Epithelial cell of esophagus (primary cell): ENCODE results near the gene TENM4.

Experiments
- DNase-seq: peaks from one replicate; pipeline ENCODE4 v3.0.0; 2010; ENCODE audit warnings: low read depth
- H3K4me3 ChIP-seq: 2 replicates; pipeline ENCODE4 v1.5.1; 2011; ENCODE audit warnings: mild to moderate bottlenecking, low read length, control low read depth
- CTCF ChIP-seq: IDR thresholded peaks from 2 replicates; pipeline ENCODE4 v1.5.1; 2011; ENCODE audit warnings: low read depth, mild to moderate bottlenecking, low read length, control low read depth, inconsistent platforms; ENCODE audit not compliant: insufficient read depth; ENCODE audit errors: missing control alignments

Gene TENM4

GRCh38 chr11:78698612-78699011 lies 742.2 kb downstream of the TENM4 start:
- no peak overlapping the region for H3K4me3 ChIP-seq
- peak; percentile 73 for DNase-seq
- TF ChIP-seq CTCF: no peak

DNA sequence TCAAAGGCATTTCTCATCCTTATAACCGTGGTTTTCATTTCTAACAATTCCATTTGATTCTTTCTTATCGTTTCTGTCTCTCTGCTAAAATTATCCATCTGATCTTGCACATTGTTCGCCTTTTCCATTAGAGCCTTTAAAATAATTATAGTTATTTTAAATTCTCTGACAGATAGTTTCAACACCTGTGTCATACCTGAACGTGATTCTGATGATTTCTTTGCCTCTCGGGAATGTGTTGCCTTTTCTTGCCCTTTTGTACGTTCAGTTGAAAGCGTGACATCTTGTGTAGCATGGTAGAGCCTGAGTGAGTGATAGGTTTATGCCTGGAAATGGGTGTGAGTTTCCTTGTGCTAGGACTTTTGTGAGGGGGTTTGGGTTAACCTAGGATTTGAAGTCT lies 744.7 kb downstream of the TENM4 start:
- H3K4me3 ChIP-seq: no peak overlapping the region
- no peak for DNase-seq
- TF ChIP-seq CTCF: no peak

- DNase-seq: no peak
- no peak overlapping the region for H3K4me3 ChIP-seq
Observed at GRCh38 chr11:78694152-78694551, 746.7 kb downstream of the TENM4 start.

DNA sequence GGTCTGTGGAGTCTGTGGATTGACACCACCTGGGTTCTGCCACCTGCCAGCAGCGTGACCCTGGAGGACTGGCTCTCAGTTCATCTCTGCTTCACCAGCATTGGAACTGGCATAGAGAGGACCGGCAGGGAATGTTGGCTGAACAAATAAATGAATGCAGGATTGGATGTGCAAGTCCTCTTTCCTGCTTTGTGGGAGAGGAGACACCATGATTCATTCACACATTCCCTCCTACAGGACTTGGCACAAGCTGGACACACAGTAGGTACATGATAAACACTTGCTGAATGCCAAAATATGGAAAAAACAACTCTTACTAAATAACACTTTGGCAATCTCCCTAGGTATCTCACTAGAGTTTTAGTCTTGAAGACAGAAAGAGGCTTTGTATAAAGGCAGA lies 749.6 kb downstream of the TENM4 start:
- no peak for DNase-seq
- no peak for TF ChIP-seq CTCF
- H3K4me3 ChIP-seq: no peak overlapping the region

More at GRCh38 chr11:78694152-78694551, 746.7 kb downstream of the TENM4 start:
- TF ChIP-seq CTCF: no peak

GRCh38 chr11:78690352-78690987 lies 750.4 kb downstream of the TENM4 start:
- TF ChIP-seq CTCF: no peak
- DNase-seq: peak; percentile 27
- no peak overlapping the region for H3K4me3 ChIP-seq

DNA sequence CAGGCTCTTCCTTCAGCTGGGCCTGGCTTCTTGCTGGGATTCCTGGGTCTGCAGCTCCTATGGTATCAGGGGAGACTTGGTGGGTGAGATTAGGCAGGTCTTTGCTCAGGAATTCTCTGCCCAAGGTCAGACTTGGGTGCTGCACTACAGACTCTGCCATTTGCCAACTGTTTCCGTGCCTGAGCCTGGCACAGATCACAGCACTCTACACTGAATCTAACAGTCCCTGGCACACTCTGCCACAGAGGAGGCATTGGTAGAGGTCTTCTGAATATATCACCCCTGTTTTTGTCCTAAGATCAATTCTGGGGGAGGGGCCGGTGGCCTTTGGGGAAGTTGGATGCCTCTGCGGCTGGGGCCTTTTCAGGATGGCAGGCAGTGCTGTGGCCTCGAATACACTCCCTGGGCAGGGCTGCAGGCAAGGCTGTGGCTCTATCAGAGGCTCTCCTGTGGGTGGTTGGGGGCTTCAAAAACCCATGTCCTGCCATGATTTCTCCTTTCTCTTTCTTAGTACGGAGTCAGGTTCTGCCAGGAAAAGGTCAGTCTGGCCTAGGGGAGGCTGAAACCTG lies 751.2 kb downstream of the TENM4 start:
- H3K4me3 ChIP-seq: no peak overlapping the region
- DNase-seq: no peak
- no peak for TF ChIP-seq CTCF

GRCh38 chr11:78689101-78689500 lies 751.7 kb downstream of the TENM4 start:
- TF ChIP-seq CTCF: no peak
- no peak overlapping the region for H3K4me3 ChIP-seq
- DNase-seq: no peak
